NOMO-1 (cell line): Measurements from ENCODE around the gene CAV1.

ENCODE experiments used
- DNase-seq, 2 experiments: peaks; one replicate each; lab custom pipeline; 2025; ENCODE audit not compliant: unreplicated experiment in 2 of 2; lab: John Stamatoyannopoulos, UW

Gene CAV1

GRCh38 chr7:116502201-116503096 is 22.4 kb upstream of the CAV1 start:
- no peak for DNase-seq

- no peak for DNase-seq
Observed at GRCh38 chr7:116503835-116504234, 21.0 kb upstream of the CAV1 start.

- no peak for DNase-seq
Observed at GRCh38 chr7:116505278-116505677, 19.6 kb upstream of the CAV1 start.

DNA sequence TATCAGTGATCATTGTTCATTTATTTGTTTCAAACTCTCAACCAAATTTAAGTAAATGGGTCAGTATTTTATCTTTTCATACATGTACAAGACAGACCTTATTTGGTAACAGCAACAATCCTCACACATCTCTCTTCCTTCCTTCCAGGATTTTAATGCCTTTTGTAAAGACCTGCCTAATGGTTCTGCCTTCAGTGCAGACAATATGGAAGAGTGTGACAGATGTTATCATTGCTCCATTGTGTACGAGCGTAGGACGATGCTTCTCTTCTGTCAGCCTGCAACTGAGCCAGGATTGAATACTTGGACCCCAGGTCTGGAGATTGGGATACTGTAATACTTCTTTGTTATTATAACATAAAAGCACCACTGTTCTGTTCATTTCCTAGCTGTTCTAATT is 19.0 kb upstream of the CAV1 start:
- DNase-seq: no peak

DNA sequence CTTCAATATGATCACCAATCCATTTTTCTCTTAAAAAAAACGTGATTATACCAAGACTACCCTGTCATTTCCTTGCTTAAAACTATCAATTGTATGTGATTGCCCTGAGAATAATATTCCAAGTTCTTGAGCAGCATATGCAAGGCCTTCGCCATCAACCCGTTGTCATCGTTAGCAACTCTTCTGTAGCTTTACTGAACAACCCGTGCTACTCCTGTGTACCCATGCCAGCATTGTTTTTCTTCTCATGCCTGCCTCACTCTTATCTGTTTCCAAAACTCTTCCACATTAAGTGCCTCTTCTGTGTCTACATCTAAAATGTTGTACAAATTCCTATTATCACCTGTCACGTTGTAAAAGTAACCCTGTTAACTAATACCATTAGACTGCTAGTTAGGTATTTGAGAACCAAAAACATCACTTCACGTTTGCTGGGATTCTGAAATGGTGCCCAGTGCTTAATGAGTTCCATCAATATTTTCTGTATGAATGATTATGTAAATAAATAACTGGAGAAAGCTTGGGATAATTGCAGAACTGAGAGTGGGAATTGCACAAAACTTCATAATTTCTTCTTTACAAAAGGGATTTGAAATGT is 14.8 kb upstream of the CAV1 start:
- DNase-seq: no peak

DNA sequence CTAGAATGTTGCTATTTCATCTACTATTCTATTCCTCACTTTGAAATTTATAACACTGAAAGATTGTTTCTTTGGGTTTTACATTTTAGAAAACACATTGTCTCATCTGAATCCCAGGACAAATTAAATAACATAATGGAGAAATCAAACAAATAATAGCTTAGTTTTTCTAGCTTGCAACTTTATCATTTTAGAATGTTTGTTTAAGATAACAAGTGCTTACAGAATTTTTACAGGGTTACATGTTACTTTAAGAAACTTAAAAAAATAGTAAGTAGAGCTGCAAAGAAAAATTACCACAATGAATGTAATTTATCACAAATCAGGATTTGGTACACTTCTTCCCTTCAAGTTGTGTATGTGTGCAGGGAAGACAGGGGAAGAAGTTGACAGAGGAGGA is 14.0 kb upstream of the CAV1 start:
- DNase-seq: no peak

DNA sequence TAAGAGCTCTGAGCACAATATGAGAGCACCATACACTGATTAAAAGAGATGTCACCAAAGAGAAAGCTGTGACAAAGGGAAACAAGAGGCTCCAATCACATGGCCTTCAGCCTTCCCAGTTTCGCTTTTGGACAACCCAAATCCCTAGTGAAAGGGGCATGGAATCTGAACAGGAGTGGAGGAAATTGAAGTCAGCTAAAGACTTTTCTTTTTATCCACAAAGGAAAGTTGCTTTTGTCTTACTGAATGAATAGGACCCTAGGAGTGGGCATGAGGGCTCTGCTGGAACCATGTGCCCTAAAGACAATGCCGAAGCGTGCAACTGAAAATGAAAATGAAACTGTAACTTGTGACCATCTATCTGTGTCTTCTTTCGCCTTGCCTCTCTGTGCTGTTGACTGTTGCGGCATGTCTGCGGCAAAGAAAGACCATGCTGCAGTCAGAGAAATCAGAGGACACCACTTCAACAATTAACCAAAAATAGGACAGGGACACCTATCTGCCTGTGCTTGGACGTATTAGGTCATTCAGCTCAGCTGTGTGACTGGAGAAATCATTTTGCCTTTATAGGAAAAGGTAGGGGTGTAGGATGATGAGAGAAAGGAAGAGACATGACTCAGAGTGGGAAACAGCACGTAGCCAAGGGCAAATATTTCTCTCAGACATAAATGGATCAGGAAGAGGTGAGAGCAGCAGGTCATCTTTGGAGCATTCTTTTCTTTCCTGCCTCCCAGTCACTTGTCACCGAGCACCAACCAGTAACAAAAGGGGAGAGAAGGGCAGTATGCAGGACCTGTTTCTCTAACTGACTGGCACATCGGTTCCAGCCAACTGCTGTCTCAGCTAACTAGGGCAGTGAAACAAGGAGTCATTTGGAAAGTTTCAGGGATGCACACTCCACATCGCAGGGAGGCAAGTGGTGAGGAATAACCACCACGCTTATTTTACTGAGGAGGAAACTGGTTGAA is 13.0 kb upstream of the CAV1 start:
- DNase-seq: peak; percentile 28 to 31

GRCh38 chr7:116512520-116513188 is 12.2 kb upstream of the CAV1 start:
- no peak for DNase-seq

DNA sequence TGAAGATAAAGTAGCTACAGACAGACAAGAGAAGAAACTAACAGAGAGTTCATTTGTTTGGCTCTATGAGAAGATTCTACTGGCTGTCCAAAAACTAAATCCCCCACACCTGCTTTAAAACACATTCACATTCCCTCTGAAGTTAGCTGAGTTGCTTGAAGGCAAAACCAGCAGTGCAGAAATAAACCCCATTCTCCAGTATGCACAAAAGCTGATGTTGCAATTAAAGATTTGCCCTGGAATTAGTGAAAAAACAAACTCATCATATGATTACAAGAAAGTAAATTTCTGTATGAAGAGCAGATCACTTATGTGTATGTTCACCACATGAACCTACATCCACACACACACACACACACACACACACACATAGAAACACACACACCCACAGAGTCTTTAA is 9.3 kb upstream of the CAV1 start:
- DNase-seq: no peak

GRCh38 chr7:116516324-116516723 is 8.5 kb upstream of the CAV1 start:
- no peak for DNase-seq

DNA sequence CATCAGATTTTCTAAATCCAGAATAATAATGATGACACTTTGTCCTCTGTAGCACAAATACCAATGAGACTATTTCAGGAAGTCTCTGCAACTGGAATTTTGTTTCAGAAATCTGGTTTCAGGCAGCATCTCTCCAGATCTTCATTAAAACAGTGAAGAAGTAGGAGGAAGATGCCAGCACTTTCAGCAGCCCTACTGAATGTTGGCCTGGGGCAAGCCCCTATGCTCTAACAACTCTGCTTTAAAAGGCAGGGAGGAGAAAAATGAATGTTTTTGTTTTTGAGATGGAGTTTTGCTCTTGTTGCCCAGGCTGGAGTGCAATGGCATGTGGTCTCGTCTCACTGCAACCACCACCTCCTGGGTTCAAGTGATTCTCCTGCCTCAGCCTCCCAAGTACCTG is 7.2 kb upstream of the CAV1 start:
- no peak for DNase-seq

DNA sequence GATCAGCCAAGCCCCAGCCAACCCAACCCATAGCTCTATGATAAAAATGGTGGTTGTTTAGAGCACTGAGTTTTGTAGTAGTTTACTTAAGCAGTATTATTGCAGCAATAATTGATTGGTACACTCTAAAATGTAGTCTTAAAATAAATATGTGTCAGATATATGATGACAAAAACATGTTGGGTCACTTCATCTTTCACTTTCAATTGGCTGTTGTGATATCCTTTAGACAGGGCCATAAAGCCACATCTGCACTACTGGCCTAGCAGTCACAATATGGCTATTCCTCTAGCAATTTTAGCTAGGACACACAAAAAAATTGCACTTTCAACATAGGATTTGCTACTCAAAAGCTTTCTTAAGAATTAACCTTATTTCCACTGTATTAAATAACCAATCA is 5.9 kb upstream of the CAV1 start:
- DNase-seq: no peak

GRCh38 chr7:116521046-116521664 is 3.7 kb upstream of the CAV1 start:
- no peak for DNase-seq

- no peak for DNase-seq
Observed at GRCh38 chr7:116522247-116522646, 2.6 kb upstream of the CAV1 start.

DNA sequence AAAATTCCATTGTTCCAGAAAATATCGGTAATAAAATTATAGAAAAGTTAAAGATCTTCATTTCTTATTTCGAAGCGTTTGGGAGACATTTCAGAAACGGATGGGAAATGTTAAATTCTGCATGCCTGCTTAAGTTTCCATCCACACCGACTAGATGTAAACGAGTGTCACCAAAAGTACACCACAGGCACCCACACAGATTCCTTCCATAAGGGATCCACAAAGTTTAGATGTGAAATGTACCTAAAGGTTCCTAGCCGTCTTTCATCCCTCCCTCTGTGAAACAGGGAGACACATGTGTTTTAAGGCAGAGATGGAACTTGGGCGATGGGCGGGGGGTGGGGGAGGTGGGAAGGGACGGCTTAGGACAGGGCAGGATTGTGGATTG is 621 bp upstream of the CAV1 start:
- no peak for DNase-seq

GRCh38 chr7:116525298-116525912 is 569 bp downstream of the CAV1 start:
- no peak for DNase-seq

- peak; percentile 8 to 39 for DNase-seq
Observed at GRCh38 chr7:116525913-116526861, 1.4 kb downstream of the CAV1 start.

- no peak for DNase-seq
Observed at GRCh38 chr7:116526897-116527296, 2.1 kb downstream of the CAV1 start.

DNA sequence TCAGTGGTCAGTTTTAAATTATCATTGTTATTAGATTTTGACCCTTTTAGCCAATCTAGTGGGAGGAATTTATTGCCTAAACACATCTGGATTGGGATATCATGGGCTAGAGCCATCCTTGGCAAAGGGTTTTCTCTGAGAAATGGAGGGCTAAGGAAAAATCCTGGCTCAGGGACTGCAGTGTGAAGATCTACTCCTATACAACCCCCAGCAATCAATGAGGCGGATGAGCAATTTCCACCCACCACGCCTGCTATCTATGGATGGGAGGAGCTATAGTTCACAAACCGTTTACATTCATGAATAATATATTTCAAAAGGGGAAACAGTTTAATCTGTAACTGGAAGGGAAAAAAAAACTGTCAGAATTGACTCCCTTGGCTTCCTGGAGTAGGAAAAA is 2.7 kb downstream of the CAV1 start:
- DNase-seq: no peak
